Activated B cell treated with CpG ODN at 0.5 μM for 24 hours (primary cell): ENCODE data around the gene STOM. TPM values are rescaled to one million over a fixed set of nuclear protein-coding genes. Genes with fewer than 3 reads are reported as not detected.

Experiments used
- ATAC-seq: fragments of 200-7000 bp; cut with Tn5 transposase; one replicate; pipeline ENCODE4 v1.10.0; 2021; ENCODE audit warnings: low read depth, mild to moderate bottlenecking, moderate library complexity
- CTCF ChIA-PET: fragments of 350-600 bp; sonication (Branson Sonifier 250); formaldehyde crosslinking; loops from one replicate; lab custom pipeline; 2021; ENCODE audit warnings: antibody characterized with exemption; lab: Charles Lee
- POLR2A ChIA-PET: fragments of 350-600 bp; sonication (Branson Sonifier 250); formaldehyde crosslinking; loops from one replicate; lab custom pipeline; 2021; ENCODE audit warnings: antibody characterized with exemption; lab: Charles Lee
- DNase-seq: peaks from one replicate; pipeline ENCODE4 v3.0.0; 2022
- H3K27ac Mint-ChIP-seq: one replicate; pipeline ENCODE4 v1.8.0; 2020; ENCODE audit warnings: mixed read lengths
- H3K27me3 Mint-ChIP-seq: one replicate; pipeline ENCODE4 v1.8.0; 2021; ENCODE audit warnings: mixed read lengths
- H3K36me3 Mint-ChIP-seq: one replicate; pipeline ENCODE4 v1.8.0; 2021; ENCODE audit warnings: low read depth, mixed read lengths
- H3K4me1 Mint-ChIP-seq: one replicate; pipeline ENCODE4 v1.8.0; 2021; ENCODE audit warnings: mixed read lengths
- H3K4me3 Mint-ChIP-seq: one replicate; pipeline ENCODE4 v1.8.0; 2020; ENCODE audit warnings: mild to moderate bottlenecking, mixed read lengths
- H3K9me3 Mint-ChIP-seq: one replicate; pipeline ENCODE4 v1.8.0; 2020; ENCODE audit warnings: mixed read lengths
- CTCF ChIP-seq: fragments of 200-600 bp; IDR thresholded peaks from one replicate; pipeline ENCODE4 v1.8.0; 2022; ENCODE audit warnings: antibody characterized with exemption, mild to moderate bottlenecking
- intact Hi-C: fragments of 100-400 bp; cut with micrococcal nuclease; formaldehyde crosslinking; loops from one replicate; pipeline ENCODE4 v1.15.1; 2024
- total RNA-seq: library from RNA; stranded (reverse); gene quantifications from 2 replicates; pipeline ENCODE4 v1.2.3, GENCODE V29; 2022

Gene STOM
- total RNA-seq, 1 donor from 2014 or later, result 9.8 TPM

GRCh38 chr9:121331992-121332685 lies 37.9 kb downstream of the STOM start:
- intact Hi-C loops, result no loop called here
- H3K4me1 Mint-ChIP-seq, result peaks cover 12% of the 10 kb centered on the region
- H3K36me3 Mint-ChIP-seq, result peaks cover 52% of the 10 kb centered on the region
- no peaks in the 10 kb centered on the region for H3K27me3 Mint-ChIP-seq
- H3K4me3 Mint-ChIP-seq, result no peak overlapping the region
- ChIA-PET CTCF (no interaction called here), POLR2A (no interaction called here)
- no peak for TF ChIP-seq CTCF
- H3K9me3 Mint-ChIP-seq, result no peaks in the 10 kb centered on the region
- DNase-seq (no peak), ATAC-seq (no peak)
- no peak overlapping the region for H3K27ac Mint-ChIP-seq

- Mint-ChIP-seq H3K4me3 (no peak overlapping the region), H3K36me3 (peaks cover 56% of the 10 kb centered on the region), H3K27ac (no peak overlapping the region), H3K9me3 (no peaks in the 10 kb centered on the region), H3K4me1 (peaks cover 6% of the 10 kb centered on the region), H3K27me3 (no peaks in the 10 kb centered on the region)
- ATAC-seq (no peak), DNase-seq (no peak)
- CTCF ChIA-PET, result no interaction called here
- intact Hi-C loops, result no loop called here
- TF ChIP-seq CTCF, result no peak
- POLR2A ChIA-PET, result no interaction called here
Observed at GRCh38 chr9:121331549-121331948, 38.5 kb downstream of the STOM start.

- H3K4me3 Mint-ChIP-seq, result no peak overlapping the region
- intact Hi-C loops, result no loop called here
- no peak for TF ChIP-seq CTCF
- ATAC-seq (no peak), DNase-seq (no peak)
- POLR2A ChIA-PET, result no interaction called here
- H3K27ac Mint-ChIP-seq, result no peak overlapping the region
- H3K4me1 Mint-ChIP-seq, result no peaks in the 10 kb centered on the region
- no peaks in the 10 kb centered on the region for H3K9me3 Mint-ChIP-seq
- no peaks in the 10 kb centered on the region for H3K27me3 Mint-ChIP-seq
- H3K36me3 Mint-ChIP-seq, result peaks cover 75% of the 10 kb centered on the region
- CTCF ChIA-PET, result interaction anchor here (0.9 kb wide), 1 partner anchor 9 kb away, joined by 4 read pairs; no protein-coding TSS in a partner anchor
Observed at GRCh38 chr9:121328876-121329681, 41.0 kb downstream of the STOM start.

- TF ChIP-seq CTCF, result no peak
- CTCF ChIA-PET, result no interaction called here
- Mint-ChIP-seq H3K27ac (no peak overlapping the region), H3K36me3 (peaks cover 74% of the 10 kb centered on the region), H3K9me3 (no peaks in the 10 kb centered on the region), H3K27me3 (no peaks in the 10 kb centered on the region), H3K4me1 (no peaks in the 10 kb centered on the region), H3K4me3 (no peak overlapping the region)
- POLR2A ChIA-PET, result no interaction called here
- intact Hi-C loops, result no loop called here
- no peak for ATAC-seq
- no peak for DNase-seq
Observed at GRCh38 chr9:121328476-121328875, 41.6 kb downstream of the STOM start.
